GM23338 (cell line): ENCODE results near the gene TCTN1.
A peak's percentile ranks its signal among the peaks of the same experiment; 100 is the strongest.

Source experiments
- EZH2 ChIP-seq: fragments of 200-600 bp; sonication (generic); IDR thresholded peaks from one replicate; pipeline ENCODE4 v1.8.0; 2017; ENCODE audit warnings: antibody characterized with exemption, mild to moderate bottlenecking, low read depth; ENCODE audit not compliant: unreplicated experiment
- JUNB ChIP-seq: IDR thresholded peaks from one replicate; pipeline ENCODE4 v1.6.1; 2016; ENCODE audit warnings: antibody characterized with exemption; ENCODE audit not compliant: unreplicated experiment
- POLR2AphosphoS5 ChIP-seq: IDR thresholded peaks from 2 replicates; pipeline ENCODE4 v1.6.1; 2016; ENCODE audit warnings: antibody characterized with exemption, low read depth
- STAT1 ChIP-seq: IDR thresholded peaks from one replicate; pipeline ENCODE4 v1.6.1; 2016; ENCODE audit warnings: antibody characterized with exemption; ENCODE audit not compliant: unreplicated experiment
- TF ChIP-seq, protein P1 (sequence below), 2 experiments: fragments of 200-600 bp in 1 of 2; sonication (generic) in 1 of 2; conservative IDR thresholded peaks; 2 replicates each; pipeline versions ENCODE4 v1.5.1 to v1.6.1; 2016 to 2017; ENCODE audit warnings: antibody characterized with exemption in 2 of 2, low read depth in 2 of 2, mild to moderate bottlenecking in 2 of 2, moderate library complexity in 1 of 2
- TF ChIP-seq, protein P2 (sequence below): IDR thresholded peaks from one replicate; pipeline ENCODE4 v1.6.1; 2018; ENCODE audit warnings: antibody characterized with exemption; ENCODE audit not compliant: unreplicated experiment

DNA sequence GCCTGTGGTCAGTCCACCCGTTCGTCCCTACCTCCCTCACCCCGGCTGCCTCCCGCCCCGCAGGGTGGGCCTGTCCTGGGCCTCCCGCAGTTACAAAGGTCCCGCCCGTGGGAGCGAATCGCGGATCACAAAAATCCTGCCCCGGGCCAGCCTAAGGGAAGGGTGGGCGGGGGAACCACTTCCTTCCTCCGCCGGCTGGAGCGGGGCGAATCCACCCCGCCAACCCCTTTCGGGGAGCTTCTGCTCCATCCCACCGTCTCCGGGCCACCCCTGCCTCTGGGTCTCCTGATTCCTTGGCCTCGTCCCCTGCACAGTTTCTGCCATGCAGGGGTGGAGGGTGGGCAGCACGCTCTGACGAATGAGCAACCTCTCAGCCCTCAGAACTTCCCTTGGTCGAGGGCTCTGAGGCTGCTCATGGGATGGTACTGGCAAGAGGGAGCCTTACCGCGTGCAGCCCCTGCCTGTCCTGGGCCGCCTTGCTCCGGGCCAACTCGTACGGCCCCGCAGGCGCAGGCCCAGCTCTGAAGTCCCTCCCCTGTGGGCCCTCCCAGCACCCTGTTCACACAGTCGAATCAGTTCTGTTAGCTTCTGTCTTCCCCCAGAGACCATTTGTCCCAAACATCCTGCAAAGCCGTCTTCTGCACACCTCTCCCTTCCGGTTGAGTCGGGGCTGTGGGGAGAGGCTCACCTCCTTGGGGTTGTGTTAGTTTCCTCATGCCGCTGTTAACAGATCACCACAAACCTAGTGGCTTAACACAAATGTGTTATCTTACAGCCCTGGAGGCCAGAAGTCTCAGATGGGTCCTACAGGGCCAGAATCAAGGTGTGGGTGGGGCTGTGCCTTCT, 75.6 kb downstream of the TCTN1 start:
- TF ChIP-seq, protein P1, sequence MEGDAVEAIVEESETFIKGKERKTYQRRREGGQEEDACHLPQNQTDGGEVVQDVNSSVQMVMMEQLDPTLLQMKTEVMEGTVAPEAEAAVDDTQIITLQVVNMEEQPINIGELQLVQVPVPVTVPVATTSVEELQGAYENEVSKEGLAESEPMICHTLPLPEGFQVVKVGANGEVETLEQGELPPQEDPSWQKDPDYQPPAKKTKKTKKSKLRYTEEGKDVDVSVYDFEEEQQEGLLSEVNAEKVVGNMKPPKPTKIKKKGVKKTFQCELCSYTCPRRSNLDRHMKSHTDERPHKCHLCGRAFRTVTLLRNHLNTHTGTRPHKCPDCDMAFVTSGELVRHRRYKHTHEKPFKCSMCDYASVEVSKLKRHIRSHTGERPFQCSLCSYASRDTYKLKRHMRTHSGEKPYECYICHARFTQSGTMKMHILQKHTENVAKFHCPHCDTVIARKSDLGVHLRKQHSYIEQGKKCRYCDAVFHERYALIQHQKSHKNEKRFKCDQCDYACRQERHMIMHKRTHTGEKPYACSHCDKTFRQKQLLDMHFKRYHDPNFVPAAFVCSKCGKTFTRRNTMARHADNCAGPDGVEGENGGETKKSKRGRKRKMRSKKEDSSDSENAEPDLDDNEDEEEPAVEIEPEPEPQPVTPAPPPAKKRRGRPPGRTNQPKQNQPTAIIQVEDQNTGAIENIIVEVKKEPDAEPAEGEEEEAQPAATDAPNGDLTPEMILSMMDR (conservative IDR thresholded peaks at IDR 0.05; ENCODE audit: low read depth in 2 of 2): no peak
- peak; percentile 86 for TF ChIP-seq POLR2AphosphoS5
- TF ChIP-seq EZH2: no peak
- TF ChIP-seq JUNB: no peak
- no peak for TF ChIP-seq STAT1
- TF ChIP-seq, protein P2, sequence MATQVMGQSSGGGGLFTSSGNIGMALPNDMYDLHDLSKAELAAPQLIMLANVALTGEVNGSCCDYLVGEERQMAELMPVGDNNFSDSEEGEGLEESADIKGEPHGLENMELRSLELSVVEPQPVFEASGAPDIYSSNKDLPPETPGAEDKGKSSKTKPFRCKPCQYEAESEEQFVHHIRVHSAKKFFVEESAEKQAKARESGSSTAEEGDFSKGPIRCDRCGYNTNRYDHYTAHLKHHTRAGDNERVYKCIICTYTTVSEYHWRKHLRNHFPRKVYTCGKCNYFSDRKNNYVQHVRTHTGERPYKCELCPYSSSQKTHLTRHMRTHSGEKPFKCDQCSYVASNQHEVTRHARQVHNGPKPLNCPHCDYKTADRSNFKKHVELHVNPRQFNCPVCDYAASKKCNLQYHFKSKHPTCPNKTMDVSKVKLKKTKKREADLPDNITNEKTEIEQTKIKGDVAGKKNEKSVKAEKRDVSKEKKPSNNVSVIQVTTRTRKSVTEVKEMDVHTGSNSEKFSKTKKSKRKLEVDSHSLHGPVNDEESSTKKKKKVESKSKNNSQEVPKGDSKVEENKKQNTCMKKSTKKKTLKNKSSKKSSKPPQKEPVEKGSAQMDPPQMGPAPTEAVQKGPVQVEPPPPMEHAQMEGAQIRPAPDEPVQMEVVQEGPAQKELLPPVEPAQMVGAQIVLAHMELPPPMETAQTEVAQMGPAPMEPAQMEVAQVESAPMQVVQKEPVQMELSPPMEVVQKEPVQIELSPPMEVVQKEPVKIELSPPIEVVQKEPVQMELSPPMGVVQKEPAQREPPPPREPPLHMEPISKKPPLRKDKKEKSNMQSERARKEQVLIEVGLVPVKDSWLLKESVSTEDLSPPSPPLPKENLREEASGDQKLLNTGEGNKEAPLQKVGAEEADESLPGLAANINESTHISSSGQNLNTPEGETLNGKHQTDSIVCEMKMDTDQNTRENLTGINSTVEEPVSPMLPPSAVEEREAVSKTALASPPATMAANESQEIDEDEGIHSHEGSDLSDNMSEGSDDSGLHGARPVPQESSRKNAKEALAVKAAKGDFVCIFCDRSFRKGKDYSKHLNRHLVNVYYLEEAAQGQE: peak; percentile 6
